Epithelial cell of proximal tubule (primary cell): Measurements from ENCODE around the gene NIPBL. TPM values are rescaled to one million over a fixed set of nuclear protein-coding genes. Genes with fewer than 3 reads are reported as not detected.

Source experiments
- DNase-seq: peaks from one replicate; pipeline ENCODE4 v3.0.0-alpha.2; 2011; ENCODE audit warnings: low read depth
- H3K4me3 ChIP-seq: 2 replicates; pipeline ENCODE4 v1.5.1; 2011; ENCODE audit warnings: low read depth, mild to moderate bottlenecking, low read length
- total RNA-seq: library from RNA; depleted of rRNA; stranded (reverse); fragments of >200 nt; gene quantifications from 2 replicates; pipeline ENCODE4 v1.2.3, GENCODE V29; 2015
- TF ChIP-seq, protein P1 (sequence below): conservative IDR thresholded peaks from 2 replicates; pipeline ENCODE4 v1.5.1; 2012; ENCODE audit warnings: low read depth, mild to moderate bottlenecking, low read length

The NIPBL gene
- total RNA-seq, 1 donor from 2014 or later: 6.9 TPM

GRCh38 chr5:36932056-36932455 lies 55.5 kb downstream of the NIPBL start:
- H3K4me3 ChIP-seq: no peak overlapping the region
- TF ChIP-seq, protein P1, sequence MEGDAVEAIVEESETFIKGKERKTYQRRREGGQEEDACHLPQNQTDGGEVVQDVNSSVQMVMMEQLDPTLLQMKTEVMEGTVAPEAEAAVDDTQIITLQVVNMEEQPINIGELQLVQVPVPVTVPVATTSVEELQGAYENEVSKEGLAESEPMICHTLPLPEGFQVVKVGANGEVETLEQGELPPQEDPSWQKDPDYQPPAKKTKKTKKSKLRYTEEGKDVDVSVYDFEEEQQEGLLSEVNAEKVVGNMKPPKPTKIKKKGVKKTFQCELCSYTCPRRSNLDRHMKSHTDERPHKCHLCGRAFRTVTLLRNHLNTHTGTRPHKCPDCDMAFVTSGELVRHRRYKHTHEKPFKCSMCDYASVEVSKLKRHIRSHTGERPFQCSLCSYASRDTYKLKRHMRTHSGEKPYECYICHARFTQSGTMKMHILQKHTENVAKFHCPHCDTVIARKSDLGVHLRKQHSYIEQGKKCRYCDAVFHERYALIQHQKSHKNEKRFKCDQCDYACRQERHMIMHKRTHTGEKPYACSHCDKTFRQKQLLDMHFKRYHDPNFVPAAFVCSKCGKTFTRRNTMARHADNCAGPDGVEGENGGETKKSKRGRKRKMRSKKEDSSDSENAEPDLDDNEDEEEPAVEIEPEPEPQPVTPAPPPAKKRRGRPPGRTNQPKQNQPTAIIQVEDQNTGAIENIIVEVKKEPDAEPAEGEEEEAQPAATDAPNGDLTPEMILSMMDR: no peak
- no peak for DNase-seq

DNA sequence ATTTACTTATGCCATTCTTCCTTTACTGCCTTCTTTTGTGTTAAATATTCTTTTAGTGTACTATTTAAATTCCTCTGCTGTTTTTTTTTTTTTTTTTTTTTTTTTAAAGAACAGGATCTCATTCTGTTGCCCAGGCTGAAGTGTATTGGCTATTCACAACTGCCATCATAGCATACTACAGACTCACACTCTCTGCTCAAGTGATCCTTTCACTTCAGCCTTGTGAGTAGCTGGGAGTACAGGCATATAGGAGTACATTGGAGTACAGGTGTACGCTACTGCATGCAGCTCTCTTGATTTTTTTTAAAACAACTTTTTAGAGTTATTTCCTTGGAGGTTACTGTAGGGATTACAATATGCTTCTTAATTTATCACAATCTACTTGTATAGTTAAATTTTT lies 56.1 kb downstream of the NIPBL start:
- TF ChIP-seq, protein P1: no peak
- DNase-seq: no peak
- H3K4me3 ChIP-seq: no peak overlapping the region

GRCh38 chr5:36934740-36935356 lies 58.3 kb downstream of the NIPBL start:
- no peak overlapping the region for H3K4me3 ChIP-seq
- peak; percentile 56 for DNase-seq
- TF ChIP-seq, protein P1: no peak

DNA sequence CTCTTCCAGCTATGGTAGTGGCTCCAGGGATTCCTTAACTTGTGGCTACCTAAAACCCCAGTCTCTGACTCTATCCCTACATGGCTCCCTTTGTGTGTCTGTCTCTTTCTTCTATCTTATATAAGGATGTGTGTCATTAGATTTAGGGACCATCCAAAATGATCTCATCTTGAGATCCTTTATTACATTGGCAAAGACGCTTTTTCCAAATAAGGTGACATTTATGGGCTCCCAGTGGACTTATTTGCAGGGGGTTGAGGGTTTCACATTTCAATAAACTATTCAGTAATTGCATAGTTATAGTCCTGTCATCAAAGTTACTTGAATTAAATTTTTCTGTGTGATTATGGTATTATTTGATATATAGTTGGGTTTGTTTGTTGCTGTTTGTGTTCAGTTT lies 59.2 kb downstream of the NIPBL start:
- no peak for DNase-seq
- H3K4me3 ChIP-seq: no peak overlapping the region
- TF ChIP-seq, protein P1: no peak

DNA sequence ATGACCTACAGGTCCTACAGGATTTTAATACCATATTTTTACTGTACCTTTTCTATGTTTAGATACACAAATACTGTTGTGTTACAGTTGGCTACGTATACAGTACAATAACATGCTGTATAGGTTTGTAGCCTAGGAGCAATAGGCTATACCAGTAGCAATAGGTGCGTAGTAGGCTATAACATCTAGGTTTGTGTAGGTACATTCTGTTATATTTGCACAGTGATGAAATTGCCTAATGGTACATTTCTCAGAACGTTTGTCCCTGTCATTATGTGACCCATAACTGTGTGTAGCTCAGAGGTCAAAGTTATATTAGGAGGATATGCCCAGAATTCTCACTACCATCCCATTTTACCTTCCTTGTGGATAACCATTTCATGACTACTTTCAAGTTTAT lies 59.7 kb downstream of the NIPBL start:
- TF ChIP-seq, protein P1: no peak
- H3K4me3 ChIP-seq: no peak overlapping the region
- no peak for DNase-seq

GRCh38 chr5:36938129-36938528 lies 61.6 kb downstream of the NIPBL start:
- TF ChIP-seq, protein P1: no peak
- no peak for DNase-seq
- no peak overlapping the region for H3K4me3 ChIP-seq

DNA sequence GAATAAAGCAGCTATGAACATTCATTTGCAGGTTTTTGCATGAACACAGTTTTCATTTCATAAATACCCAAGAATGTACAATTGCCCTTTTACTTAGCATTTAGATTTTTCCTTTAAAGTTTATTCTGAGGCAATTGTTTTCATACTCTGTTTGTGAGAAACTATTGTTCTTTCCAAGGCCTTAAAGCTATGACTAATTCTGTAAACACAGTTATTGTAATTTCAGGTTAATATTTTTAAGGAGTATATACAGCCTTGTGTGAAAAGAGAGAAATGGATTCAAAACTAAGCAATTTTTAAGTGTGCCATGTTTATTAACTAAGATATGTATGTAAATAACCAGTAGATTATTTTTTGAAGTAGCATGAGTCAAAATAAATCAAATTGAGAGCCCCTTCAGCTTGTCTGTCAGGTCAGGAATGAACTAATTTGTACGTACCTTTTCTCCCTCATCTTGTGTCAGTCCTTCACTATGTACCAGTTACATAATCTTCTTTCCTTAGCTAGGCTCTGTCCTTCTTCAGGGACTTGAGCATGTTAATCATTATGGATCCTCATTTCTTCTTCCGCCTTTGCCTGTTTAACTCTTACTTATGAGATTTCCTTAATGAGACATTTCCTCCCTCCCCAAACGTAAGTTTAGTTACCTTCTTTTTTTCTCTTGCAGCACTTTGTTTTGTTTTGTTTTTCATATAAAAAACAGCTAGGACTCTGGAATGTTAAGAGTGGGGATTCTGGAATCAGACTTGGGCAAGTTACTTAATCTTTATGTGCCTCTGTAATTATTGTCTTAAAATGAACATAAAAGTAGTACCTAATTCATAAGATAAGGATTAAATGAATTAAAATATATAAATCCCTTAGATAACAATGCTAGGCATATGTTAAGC lies 63.6 kb downstream of the NIPBL start:
- peak overlapping the region; percentile 12 for H3K4me3 ChIP-seq
- TF ChIP-seq, protein P1: no peak
- DNase-seq: peak; percentile 56
